NCI-H82 treated with DMSO at 0.1 percent for 48 hours (cell line): Measurements from ENCODE around the gene SSR4.

Experiments used
- DNase-seq: peaks from one replicate; lab custom pipeline; 2025; ENCODE audit not compliant: unreplicated experiment; lab: John Stamatoyannopoulos, UW

SSR4 gene

GRCh38 chrX:153780678-153781427 is 13.6 kb upstream of the SSR4 start, which contains the start of gene SRPK3:
Gene SRPK3, plus strand, starts transcription at chrX:153781041. Its CDS starts 46 bp downstream, at chrX:153781087.
- DNase-seq, result no peak

GRCh38 chrX:153781428-153782047 is 12.9 kb upstream of the SSR4 start:
- DNase-seq, result no peak

DNA sequence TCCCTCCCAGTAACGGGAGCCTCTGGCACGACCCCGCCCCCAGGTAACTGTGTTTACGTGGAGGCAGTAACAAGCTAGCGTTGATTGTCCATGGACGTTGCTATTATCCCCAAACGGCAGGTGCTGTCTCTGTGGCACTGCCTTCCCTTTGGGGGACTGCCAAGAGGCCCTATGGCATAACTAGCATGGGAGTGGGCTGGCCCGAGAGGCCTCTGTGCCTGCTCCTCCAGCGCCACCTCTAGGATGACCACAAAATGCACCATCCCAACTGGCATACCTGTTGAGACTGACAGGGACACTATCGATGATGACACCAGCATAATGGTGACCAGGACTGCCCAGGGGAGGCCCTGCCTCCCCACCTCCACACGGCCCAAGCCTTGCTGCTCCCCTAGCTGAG is 12.2 kb upstream of the SSR4 start:
- no peak for DNase-seq

GRCh38 chrX:153782871-153783270 is 11.6 kb upstream of the SSR4 start:
- DNase-seq, result no peak

DNA sequence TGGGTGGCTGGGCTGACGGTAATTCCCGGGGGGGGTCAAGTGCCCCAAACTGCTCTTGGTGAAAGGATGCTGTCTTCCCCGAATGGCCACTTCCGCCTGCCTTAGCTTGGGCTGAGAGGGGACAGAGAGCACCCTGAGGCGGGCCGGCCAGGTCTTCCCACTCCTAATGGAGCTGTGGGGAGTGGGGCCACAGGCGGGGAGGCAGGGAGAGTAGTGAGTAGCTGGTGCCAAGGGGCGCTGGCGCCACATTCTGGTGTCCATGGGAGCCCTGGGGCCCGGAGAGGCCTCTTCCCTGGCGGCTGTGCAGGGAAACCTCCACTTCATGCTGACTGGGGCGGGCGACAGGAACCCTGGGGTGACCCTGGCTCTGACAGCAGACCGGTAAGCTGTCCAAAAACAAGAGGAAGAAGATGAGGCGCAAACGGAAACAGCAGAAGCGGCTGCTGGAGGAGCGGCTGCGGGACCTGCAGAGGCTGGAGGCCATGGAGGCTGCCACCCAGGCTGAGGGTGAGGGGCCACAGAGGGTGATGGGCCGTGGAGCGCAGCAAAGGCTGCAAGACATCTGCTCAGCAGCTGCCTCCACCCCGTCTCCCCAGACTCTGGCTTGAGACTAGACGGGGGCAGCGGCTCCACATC is 11.0 kb upstream of the SSR4 start:
- no peak for DNase-seq

GRCh38 chrX:153784325-153784967 is 10.0 kb upstream of the SSR4 start:
- no peak for DNase-seq

DNA sequence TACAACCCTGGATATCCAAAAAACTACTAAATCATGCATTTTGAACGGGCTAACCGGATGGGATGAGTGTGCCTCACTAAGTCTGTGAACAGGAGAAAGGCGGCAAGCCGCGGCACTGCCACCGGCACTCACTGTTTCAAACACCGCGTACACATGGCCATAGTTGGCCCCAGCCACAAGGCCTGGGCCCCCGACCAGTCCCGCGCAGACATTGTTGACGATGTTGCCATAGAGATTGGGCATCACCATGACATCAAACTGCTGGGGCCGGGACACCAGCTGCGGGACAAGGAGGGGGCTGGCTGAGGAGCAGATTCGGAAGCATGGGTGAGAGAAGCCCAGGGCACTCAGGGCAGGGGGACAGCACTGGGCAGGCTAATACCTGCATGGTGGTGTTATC is 7.8 kb upstream of the SSR4 start:
- DNase-seq, result no peak

DNA sequence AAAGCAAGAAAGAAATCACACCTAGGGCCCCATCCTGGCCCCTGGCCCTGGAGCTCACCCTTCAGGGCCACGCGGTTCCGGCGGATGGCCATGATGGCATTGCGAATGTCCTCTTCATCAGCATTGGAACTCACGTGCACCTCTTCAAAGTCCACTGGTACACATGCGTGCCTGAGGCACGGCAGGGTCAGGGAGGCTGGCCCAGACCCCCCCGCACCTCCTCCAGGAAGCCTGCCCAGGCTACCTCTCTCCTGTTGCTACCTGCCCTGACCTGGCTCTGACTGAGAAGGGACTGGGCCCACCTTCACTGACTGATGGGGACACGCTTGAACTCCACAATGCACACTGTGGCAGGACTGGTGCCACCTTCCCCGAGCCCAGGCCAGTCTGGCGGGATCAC is 4.8 kb upstream of the SSR4 start:
- DNase-seq, result no peak

DNA sequence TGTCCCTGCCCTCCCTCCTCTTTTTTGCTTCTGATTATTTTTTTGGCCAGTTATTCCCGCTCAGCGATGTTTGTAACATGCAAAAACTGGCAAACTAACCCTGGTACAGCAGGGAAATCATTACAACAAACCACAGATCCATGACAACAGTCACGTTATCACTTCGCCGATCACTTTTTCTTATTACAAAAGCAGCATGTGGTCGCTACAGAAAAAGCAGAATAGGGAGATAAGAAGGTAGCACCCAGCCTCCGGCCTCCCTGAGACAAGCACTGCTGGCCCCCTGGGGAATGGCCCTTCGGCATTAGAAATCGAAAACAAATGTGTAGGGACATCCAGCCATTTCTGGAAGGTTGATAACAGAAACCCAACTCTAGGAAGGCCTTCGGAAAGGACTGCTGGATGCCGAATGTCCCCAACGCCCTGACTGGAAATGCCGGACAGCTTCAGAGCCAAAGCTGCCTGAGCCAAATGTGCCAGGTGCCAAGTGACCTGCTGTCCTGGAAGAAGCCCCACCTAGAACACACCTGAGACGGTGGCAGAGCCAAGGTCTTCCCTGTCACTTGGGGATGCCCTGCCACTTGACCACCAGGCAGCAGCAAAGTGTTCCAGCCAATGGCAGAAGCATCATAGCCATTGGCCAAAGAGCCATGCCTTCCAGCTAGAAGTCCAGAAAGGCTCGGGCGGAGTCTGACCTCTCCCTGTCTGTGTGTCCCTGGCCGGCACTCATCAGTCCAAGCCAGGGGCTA is 3.2 kb upstream of the SSR4 start:
- DNase-seq, result no peak

GRCh38 chrX:153792368-153792767 is 2.1 kb upstream of the SSR4 start:
- DNase-seq, result no peak

DNA sequence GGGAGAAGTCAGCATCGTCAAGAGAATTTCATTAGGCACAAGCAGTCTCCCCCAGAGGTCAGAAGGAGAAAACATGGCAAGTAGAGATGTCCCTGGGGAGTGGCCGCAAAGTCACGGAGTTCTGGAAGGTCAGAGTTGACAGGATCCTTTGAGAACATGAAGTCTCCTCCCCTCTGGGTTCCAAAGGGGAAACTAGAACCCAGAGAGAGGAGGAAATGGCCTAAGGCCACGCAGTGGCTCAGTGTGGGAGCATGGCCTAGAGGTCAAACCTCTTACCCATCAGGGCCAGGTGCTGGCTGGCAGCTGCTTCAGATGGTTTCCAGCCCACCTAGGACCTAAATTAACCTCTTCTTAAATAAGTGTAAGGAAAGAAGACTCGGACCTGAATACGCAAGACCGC is 1.2 kb upstream of the SSR4 start:
- DNase-seq, result no peak

- DNase-seq, result no peak
Measured at GRCh38 chrX:153794897-153795816, 689 bp downstream of the SSR4 start.

- DNase-seq, result no peak
Measured at GRCh38 chrX:153797415-153798015, 3.0 kb downstream of the SSR4 start.

- no peak for DNase-seq
Measured at GRCh38 chrX:153799326-153799725, 4.9 kb downstream of the SSR4 start.

DNA sequence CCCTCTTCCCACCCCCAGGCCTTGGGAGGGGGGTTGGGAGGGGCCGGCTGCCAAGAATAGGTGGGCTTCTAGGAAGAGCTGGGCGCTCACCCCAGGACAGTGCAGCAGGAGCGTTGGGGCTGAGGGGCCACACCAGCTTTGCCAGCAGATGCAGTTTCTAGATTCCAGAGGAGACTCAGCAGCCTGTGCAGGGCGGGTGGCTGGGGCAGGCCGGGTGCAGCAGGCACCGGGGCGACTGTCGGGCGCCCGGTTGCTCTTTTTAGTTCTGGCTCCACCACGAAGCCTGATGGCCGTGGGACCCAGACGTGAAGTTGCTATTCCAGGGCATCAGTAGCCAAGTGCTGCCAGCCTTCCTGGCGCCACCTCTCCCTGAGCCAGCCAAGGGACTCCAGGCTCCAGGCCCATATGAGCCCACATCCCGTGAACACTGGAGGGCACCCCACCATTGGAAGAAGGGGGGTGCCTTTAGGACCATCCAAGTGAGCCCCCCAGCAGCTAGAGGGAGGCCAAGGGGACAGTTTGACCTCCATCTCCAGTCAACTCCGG is 5.8 kb downstream of the SSR4 start:
- DNase-seq, result no peak

GRCh38 chrX:153800746-153801145 is 6.3 kb downstream of the SSR4 start:
- no peak for DNase-seq

- DNase-seq, result no peak
Measured at GRCh38 chrX:153801669-153802068, 7.2 kb downstream of the SSR4 start.

GRCh38 chrX:153802513-153803045 is 8.1 kb downstream of the SSR4 start:
- DNase-seq, result no peak
